ENCODE measurements around the gene DICER1. TPM values are rescaled to one million over a fixed set of nuclear protein-coding genes. Genes with fewer than 3 reads are reported as not detected.

The DICER1 gene
- total and polyA plus RNA-seq, 2 experiments from 2014 or later = 20.0 to 111 TPM

GRCh38 chr14:95041477-95042020, 115.8 kb downstream of the DICER1 start:
- Histone ChIP-seq H3K79me2 (no peaks in the 10 kb centered on the region), H3K36me3 (replicated peaks; ENCODE audit: insufficient read depth, low read depth) (no peaks in the 10 kb centered on the region), H3K4me3 (no peak overlapping the region), H3K27ac (no peak overlapping the region), H3K9me2 (replicated peaks; ENCODE audit: insufficient read depth) (no peaks in the 10 kb centered on the region), H2AFZ (no peak overlapping the region), H4K20me1 (ENCODE audit: insufficient read depth, poor library complexity, severe bottlenecking) (no peaks in the 10 kb centered on the region), H3K4me1 (ENCODE audit: insufficient read depth) (no peaks in the 10 kb centered on the region), H3K27me3 (no peaks in the 10 kb centered on the region), H3K9me3 (ENCODE audit: low read depth) (no peaks in the 10 kb centered on the region), H3K4me2 (no peak overlapping the region)
- WGBS (ENCODE audit: low lambda C conversion rate, missing lambda C conversion rate) = 94% methylated on average over 5 of the region's 5 CpGs
- TF ChIP-seq EZH2phosphoT487 (IDR thresholded peaks at IDR 0.05; ENCODE audit: low read depth, severe bottlenecking, unreplicated experiment) = no peak
- TF ChIP-seq CTCF (IDR thresholded peaks at IDR 0.05; ENCODE audit: poor library complexity) = no peak
- no peak for TF ChIP-seq EZH2 (IDR thresholded peaks at IDR 0.05; ENCODE audit: borderline replicate concordance)
- DNase-seq (ENCODE audit: low spot score) = no peak

DNA sequence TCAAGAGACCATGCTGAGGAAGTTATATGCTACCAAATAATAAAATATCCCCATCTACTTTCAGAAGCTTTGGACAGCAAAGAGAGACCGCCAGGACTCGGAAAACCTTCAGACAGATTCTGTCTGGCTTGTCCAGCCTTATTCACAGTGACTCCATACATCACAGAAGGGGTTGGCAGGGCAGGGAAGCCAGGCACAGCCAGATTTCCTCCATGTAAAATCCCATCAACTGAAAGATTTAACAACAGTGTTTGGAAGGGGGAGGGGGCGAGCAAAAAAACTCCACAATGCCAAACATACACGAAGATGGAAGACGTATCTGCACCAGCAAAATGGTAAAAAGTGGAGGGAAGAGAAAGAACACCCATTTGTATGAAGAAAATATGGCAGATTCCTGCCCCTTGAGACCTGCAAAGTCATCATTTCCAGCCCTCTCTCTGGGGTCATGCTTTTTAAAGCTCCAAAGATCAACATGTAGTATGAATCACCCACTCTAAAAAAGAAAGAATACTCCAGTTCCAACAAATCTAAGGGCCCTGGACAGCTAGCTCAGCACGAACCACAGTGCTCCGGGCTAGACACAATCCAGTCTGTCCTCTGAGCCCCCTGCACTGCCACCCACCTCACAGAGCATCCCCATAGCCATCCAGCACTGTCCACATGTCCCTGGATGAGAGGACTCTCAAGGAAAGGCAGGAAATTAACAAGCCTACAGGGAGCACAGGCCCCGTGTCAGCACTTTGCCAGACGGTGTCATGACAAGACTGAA, 116.4 kb downstream of the DICER1 start:
- Histone ChIP-seq H3K4me3 (no peak overlapping the region), H3K9me2 (replicated peaks; ENCODE audit: insufficient read depth) (no peaks in the 10 kb centered on the region), H3K4me1 (ENCODE audit: insufficient read depth) (no peaks in the 10 kb centered on the region), H2AFZ (no peak overlapping the region), H3K27me3 (no peaks in the 10 kb centered on the region), H3K36me3 (replicated peaks; ENCODE audit: insufficient read depth, low read depth) (no peaks in the 10 kb centered on the region), H3K79me2 (no peaks in the 10 kb centered on the region), H3K27ac (no peak overlapping the region), H4K20me1 (ENCODE audit: insufficient read depth, poor library complexity, severe bottlenecking) (no peaks in the 10 kb centered on the region), H3K4me2 (no peak overlapping the region), H3K9me3 (ENCODE audit: low read depth) (no peaks in the 10 kb centered on the region)
- no peak for DNase-seq (ENCODE audit: low spot score)
- 79% methylated on average over 9 of the region's 9 CpGs for WGBS (ENCODE audit: low lambda C conversion rate, missing lambda C conversion rate)
- TF ChIP-seq CTCF (IDR thresholded peaks at IDR 0.05; ENCODE audit: poor library complexity) = no peak
- TF ChIP-seq EZH2phosphoT487 (IDR thresholded peaks at IDR 0.05; ENCODE audit: low read depth, severe bottlenecking, unreplicated experiment) = no peak
- no peak for TF ChIP-seq EZH2 (IDR thresholded peaks at IDR 0.05; ENCODE audit: borderline replicate concordance)

- no peaks in the 10 kb centered on the region for H3K4me1 ChIP-seq (ENCODE audit: insufficient read depth)
- no peaks in the 10 kb centered on the region for H3K9me2 ChIP-seq (replicated peaks; ENCODE audit: insufficient read depth)
- 89% methylated on average over 4 of the region's 4 CpGs for WGBS (ENCODE audit: low lambda C conversion rate, missing lambda C conversion rate)
- H2AFZ ChIP-seq = no peak overlapping the region
- DNase-seq (ENCODE audit: low spot score) = no peak
- H3K4me3 ChIP-seq = no peak overlapping the region
- H3K4me2 ChIP-seq = no peak overlapping the region
- no peaks in the 10 kb centered on the region for H4K20me1 ChIP-seq (ENCODE audit: insufficient read depth, poor library complexity, severe bottlenecking)
- no peaks in the 10 kb centered on the region for H3K36me3 ChIP-seq (replicated peaks; ENCODE audit: insufficient read depth, low read depth)
- no peaks in the 10 kb centered on the region for H3K9me3 ChIP-seq (ENCODE audit: low read depth)
- no peaks in the 10 kb centered on the region for H3K27me3 ChIP-seq
- TF ChIP-seq EZH2phosphoT487 (IDR thresholded peaks at IDR 0.05; ENCODE audit: low read depth, severe bottlenecking, unreplicated experiment) = no peak
- TF ChIP-seq CTCF (IDR thresholded peaks at IDR 0.05; ENCODE audit: poor library complexity) = no peak
- TF ChIP-seq EZH2 (IDR thresholded peaks at IDR 0.05; ENCODE audit: borderline replicate concordance) = no peak
- H3K27ac ChIP-seq = no peak overlapping the region
- no peaks in the 10 kb centered on the region for H3K79me2 ChIP-seq
These were observed 117.4 kb downstream of the DICER1 start for GRCh38 chr14:95039993-95040348.

Data from hepatocyte (in vitro differentiated cells).